NCI-H345 treated with DMSO at 0.1 percent for 48 hours (cell line): ENCODE data around the gene SPATA31E1.
"Not testable (repeated sequence)": the region's sequence is repeated elsewhere in the genome, so short reads cannot be mapped to it uniquely, and the experiment has no call there.

Experiments used
- DNase-seq: peaks from one replicate; lab custom pipeline; 2025; ENCODE audit not compliant: unreplicated experiment; lab: John Stamatoyannopoulos, UW

Gene SPATA31E1

GRCh38 chr9:87882627-87883026, at the start of gene SPATA31E1:
Gene SPATA31E1 (plus strand): TSS chr9:87882877. CDS start chr9:87882892, 15 bp downstream.
- no peak for DNase-seq

- DNase-seq, result no peak
These were observed 48.3 kb upstream of the SPATA31E1 start for GRCh38 chr9:87834357-87834756.

- DNase-seq, result no peak
These were observed 46.1 kb upstream of the SPATA31E1 start for GRCh38 chr9:87836536-87836935.

GRCh38 chr9:87836951-87837705, 45.5 kb upstream of the SPATA31E1 start:
- no peak for DNase-seq

GRCh38 chr9:87840134-87840533, 42.5 kb upstream of the SPATA31E1 start:
- DNase-seq, result no peak

GRCh38 chr9:87842878-87843585, 39.6 kb upstream of the SPATA31E1 start:
- no peak for DNase-seq

GRCh38 chr9:87844506-87844905, 38.2 kb upstream of the SPATA31E1 start:
- DNase-seq, result no peak

- not testable (repeated sequence) for DNase-seq
These were observed 34.9 kb upstream of the SPATA31E1 start for GRCh38 chr9:87847817-87848216.

- DNase-seq, result no peak
These were observed 33.4 kb upstream of the SPATA31E1 start for GRCh38 chr9:87849144-87849758.

GRCh38 chr9:87850391-87850790, 32.3 kb upstream of the SPATA31E1 start:
- no peak for DNase-seq

- not testable (repeated sequence) for DNase-seq
These were observed 31.5 kb upstream of the SPATA31E1 start for GRCh38 chr9:87851186-87851585.

GRCh38 chr9:87853302-87853701, 29.4 kb upstream of the SPATA31E1 start:
- DNase-seq, result no peak

- DNase-seq, result no peak
These were observed 28.6 kb upstream of the SPATA31E1 start for GRCh38 chr9:87853876-87854579.

- DNase-seq, result no peak
These were observed 28.1 kb upstream of the SPATA31E1 start for GRCh38 chr9:87854580-87854955.

GRCh38 chr9:87855061-87855460, 27.6 kb upstream of the SPATA31E1 start:
- no peak for DNase-seq

GRCh38 chr9:87857141-87857947, 25.3 kb upstream of the SPATA31E1 start:
- DNase-seq, result no peak

GRCh38 chr9:87857948-87858335, 24.7 kb upstream of the SPATA31E1 start:
- no peak for DNase-seq

GRCh38 chr9:87859137-87859536, 23.5 kb upstream of the SPATA31E1 start:
- no peak for DNase-seq

- DNase-seq, result no peak
These were observed 22.9 kb upstream of the SPATA31E1 start for GRCh38 chr9:87859786-87860185.

GRCh38 chr9:87861332-87861731, 21.3 kb upstream of the SPATA31E1 start:
- no peak for DNase-seq
